ENCODE measurements around the gene MAPRE3. TPM values are rescaled to one million over a fixed set of nuclear protein-coding genes. Genes with fewer than 3 reads are reported as not detected.

Gene MAPRE3
- total and polyA plus RNA-seq, 2 donors (not counting 3 experiments of a cell fraction or from before 2014, with no cell fraction given): 4.4 to 6.1 TPM

GRCh38 chr2:27049422-27050280 lies 79.2 kb downstream of the MAPRE3 start:
- Histone ChIP-seq H3K27ac (ENCODE audit: insufficient read depth, low read depth, low read length) (peak overlapping the region; percentile 25), H3K79me2 (ENCODE audit: control insufficient read depth, insufficient read depth, low read length) (no peaks in the 10 kb centered on the region), H3K4me2 (ENCODE audit: insufficient read depth, low read length) (peak overlapping the region; percentile 82), H3K4me1 (ENCODE audit: control insufficient read depth, extremely low read depth, insufficient read depth, low read length) (peaks cover 12% of the 10 kb centered on the region), H4K20me1 (replicated peaks; ENCODE audit: control insufficient read depth, extremely low read depth, insufficient read depth, low read length) (no peaks in the 10 kb centered on the region), H3K9me3 (replicated peaks; ENCODE audit: control insufficient read depth, insufficient read depth, low read length) (no peaks in the 10 kb centered on the region), H3K9ac (replicated peaks; ENCODE audit: extremely low read depth, insufficient read depth, low read length) (peak overlapping the region; percentile 31), H3K9me1 (replicated peaks; ENCODE audit: control insufficient read depth, extremely low read depth, insufficient read depth, low read length) (no peaks in the 10 kb centered on the region), H2AFZ (ENCODE audit: low read depth, low read length) (peak overlapping the region; percentile 86), H3K4me3 (replicated peaks in 1 of 3; ENCODE audit: insufficient read depth in 1 of 3, low read depth in 1 of 3, low read length in 3 of 3) (peak overlapping the region; percentile 44 to 76 (median 54)), H3K27me3 (ENCODE audit: control insufficient read depth in 2 of 2, insufficient read depth in 2 of 2, low read length in 2 of 2) (no peaks in the 10 kb centered on the region), H3K36me3 (ENCODE audit: control insufficient read depth in 2 of 2, extremely low read depth in 1 of 2, insufficient read depth in 2 of 2, low read length in 2 of 2) (peaks cover 0 to 11% of the 10 kb centered on the region in 2 experiments)
- FAIRE-seq (no peak), DNase-seq (ENCODE audit: low read depth, low spot score) (no peak)
- intact Hi-C loops (cut with micrococcal nuclease) (loop anchor here (1.0 kb wide), 3 partner anchors 17 to 37 kb away; partner anchors contain the start of genes KHK and TMEM214), dilution Hi-C loops (cut with MboI; ENCODE audit: extremely low pct_ligation_motif_present, low sequenced_read_pairs) (no loop called here)
- TF ChIP-seq MAX (IDR thresholded peaks at IDR 0.05; ENCODE audit: insufficient read depth, insufficient read length) (no peak), MYC (IDR thresholded peaks at IDR 0.05; ENCODE audit: low read depth, low read length) (no peak), POLR2AphosphoS5 (IDR thresholded peaks at IDR 0.05; ENCODE audit: insufficient read depth, low read depth, low read length) (peak; percentile 37), POLR2A (IDR thresholded peaks at IDR 0.05; ENCODE audit: low read depth, low read length) (no peak)
- ChIA-PET POLR2A (interaction anchor here (0.8 to 2.2 kb wide), 2 partner anchors 22 to 84 kb away, joined by 3 to 7 read pairs; partner anchors contain the start of genes OST4 and PREB), CTCF (interaction anchor here (1.0 to 5.9 kb wide), 12 partner anchors 11 to 254 kb away, joined by 3 to 39 read pairs (median 6); partner anchors contain the start of genes KHK, OST4, PREB and TMEM214)
- BruUV-seq (replicated peaks): no TSS peak

Data from endothelial cell of umbilical vein (primary cell).